Cortex of kidney (tissue), 1 donor: ENCODE results near the gene ZNF598.
"Not testable (repeated sequence)": the region's sequence is repeated elsewhere in the genome, so short reads cannot be mapped to it uniquely, and the experiment has no call there.

ENCODE experiments used
- DNase-seq: peaks from one replicate; lab custom pipeline; 2025; lab: John Stamatoyannopoulos, UW

The ZNF598 gene

DNA sequence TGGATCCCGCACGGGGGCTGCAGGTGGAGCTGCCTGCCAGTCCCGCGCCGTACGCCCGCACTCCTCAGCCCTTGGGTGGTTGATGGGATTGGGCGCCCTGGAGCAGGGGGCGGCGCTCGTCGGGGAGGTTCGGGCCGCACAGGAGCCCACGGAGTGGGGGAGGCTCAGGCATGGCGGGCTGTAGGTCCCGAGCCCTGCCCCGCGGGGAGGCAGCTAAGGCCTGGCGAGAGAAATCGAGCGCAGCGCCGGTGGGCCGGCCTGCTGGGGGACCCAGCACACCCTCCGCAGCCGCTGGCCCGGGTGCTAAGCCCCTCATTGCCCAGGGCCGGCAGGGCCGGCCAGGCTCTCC, 51.5 kb downstream of the ZNF598 start:
- not testable (repeated sequence) for DNase-seq

DNA sequence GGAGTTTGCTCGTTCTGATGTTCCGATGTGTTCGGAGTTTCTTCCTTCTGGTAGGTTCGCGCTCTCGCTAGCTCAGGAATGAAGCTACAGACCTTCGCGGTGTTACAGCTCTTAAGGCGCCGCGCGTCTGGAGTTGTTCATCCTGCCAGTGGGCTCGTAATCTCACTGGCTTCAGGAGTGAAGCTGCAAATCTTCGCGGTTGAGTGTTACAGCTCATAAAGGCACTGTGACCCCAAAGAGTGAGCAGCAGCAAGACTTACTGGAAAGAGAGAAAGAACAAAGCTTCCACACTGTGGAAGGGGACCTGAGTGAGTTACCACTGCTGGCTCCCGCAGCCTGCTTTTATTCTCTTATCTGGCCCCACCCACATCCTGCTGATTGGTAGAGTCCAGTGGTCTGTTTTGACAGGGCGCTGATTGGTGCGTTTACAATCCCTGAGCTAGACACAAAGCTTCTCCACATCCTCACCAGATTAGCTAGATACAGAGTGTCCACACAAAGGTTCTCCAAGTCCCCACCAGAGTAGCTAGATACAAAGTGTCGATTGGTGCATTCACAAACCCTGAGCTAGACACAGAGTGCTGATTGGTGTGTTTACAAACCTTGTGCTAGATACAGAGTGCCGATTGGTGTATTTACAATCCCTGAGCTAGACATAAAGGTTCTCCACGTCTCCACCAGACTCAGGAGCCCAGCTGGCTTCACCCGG, 52.0 kb downstream of the ZNF598 start:
- not testable (repeated sequence) for DNase-seq

DNA sequence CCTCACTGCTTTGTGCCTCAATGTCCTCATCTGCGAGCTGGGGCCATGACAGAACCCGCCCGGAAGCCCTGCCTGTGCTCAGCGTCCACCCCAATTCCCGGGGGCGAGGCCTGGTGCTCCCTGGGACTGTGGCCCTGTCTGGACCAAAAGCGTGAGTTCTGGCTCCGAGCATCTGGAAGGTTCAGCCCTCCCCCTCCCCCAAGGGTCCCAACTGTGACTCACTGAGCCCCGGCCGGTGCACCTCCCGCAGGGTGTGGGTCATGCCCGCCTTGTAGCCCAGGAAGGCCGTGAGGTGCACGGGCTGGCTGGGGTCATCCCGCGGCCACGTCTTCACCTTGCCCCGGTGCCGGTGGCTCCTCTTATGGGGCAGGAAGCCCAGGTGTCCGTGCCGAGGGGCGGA, 55.9 kb downstream of the ZNF598 start:
- no peak for DNase-seq

DNA sequence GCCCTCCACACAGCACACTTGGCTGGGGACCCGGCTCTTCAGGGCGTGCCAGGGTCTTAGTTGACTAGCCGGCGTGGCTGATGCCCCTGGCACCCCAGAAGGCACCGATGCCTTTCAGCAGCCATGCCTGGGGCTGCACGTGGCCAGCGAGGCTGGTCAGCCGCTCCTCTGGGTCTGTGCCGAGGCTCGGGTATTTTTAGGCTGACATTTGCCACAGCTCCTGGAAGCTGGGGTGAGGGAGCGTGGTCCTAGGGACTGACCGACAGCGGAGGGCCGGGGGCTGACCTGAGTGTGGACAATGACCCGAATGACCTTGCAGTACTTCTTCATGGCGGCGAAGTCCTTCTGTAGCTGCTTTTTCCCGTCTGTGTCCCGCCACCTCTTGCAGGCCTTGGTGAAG, 59.1 kb downstream of the ZNF598 start:
- no peak for DNase-seq

DNA sequence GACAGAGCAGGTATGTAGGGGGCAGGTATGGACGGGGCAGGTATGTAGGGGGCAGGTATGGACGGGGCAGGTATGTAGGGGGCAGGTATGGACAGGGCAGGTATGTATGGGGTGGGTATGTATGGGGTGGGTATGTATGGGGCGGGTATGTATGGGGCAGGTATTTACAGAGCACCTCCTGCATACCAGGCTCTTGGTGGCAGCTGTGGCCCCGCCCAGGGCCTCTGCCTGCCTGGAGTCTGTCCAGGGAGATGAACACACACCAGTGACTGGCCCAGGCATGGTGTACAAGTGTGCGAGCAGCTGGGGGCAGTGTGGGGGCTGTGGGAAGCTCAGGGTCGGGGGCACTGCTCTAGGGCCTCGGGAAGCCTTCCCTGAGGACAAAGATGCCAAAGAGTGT, 59.6 kb downstream of the ZNF598 start:
- DNase-seq, result no peak

DNA sequence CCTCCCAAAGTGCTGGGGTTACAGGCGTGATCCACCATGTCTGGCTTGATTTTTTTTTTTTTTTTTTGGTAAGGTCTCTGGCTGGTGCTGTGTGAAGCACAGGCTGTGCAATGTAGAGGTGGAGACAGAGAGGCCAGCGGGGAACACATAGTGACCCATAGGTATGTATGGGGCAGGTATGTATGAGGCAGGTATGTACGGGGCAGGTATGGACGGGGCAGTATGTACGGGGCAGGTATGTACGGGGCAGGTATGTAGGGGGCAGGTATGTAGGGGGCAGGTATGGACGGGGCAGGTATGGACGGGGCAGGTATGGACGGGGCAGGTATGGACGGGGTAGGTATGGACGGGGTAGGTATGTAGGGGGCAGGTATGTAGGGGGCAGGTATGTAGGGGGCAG, 60.1 kb downstream of the ZNF598 start:
- no peak for DNase-seq
